Neural progenitor cell (in vitro differentiated cells): ENCODE measurements around the gene PRMT9. TPM values are rescaled to one million over a fixed set of nuclear protein-coding genes. Genes with fewer than 3 reads are reported as not detected.

Experiments used
- DNase-seq: peaks from one replicate; pipeline ENCODE4 v3.0.0-alpha.2; 2016; ENCODE audit warnings: low spot score
- H2AFZ ChIP-seq: fragments of 200-600 bp; sonication (generic); replicated peaks from 2 replicates; pipeline ENCODE4 v1.6.1; 2016; ENCODE audit warnings: antibody characterized with exemption
- H3F3A ChIP-seq: fragments of 200-600 bp; sonication (generic); 2 replicates; pipeline ENCODE4 v1.6.1; 2016; ENCODE audit warnings: antibody characterized with exemption, low read depth
- H3K27ac ChIP-seq: fragments of 200-600 bp; sonication (generic); 2 replicates; pipeline ENCODE4 v1.5.1; 2016; ENCODE audit warnings: mild to moderate bottlenecking
- H3K27me3 ChIP-seq: fragments of 200-600 bp; sonication (generic); 2 replicates; pipeline ENCODE4 v1.6.1; 2016; ENCODE audit warnings: mild to moderate bottlenecking, moderate library complexity
- H3K36me3 ChIP-seq: fragments of 200-600 bp; sonication (generic); 2 replicates; pipeline ENCODE4 v1.5.1; 2016
- H3K4me1 ChIP-seq: fragments of 200-600 bp; sonication (generic); 2 replicates; pipeline ENCODE4 v1.6.1; 2016; ENCODE audit warnings: mixed run types
- H3K4me2 ChIP-seq: fragments of 200-600 bp; sonication (generic); 2 replicates; pipeline ENCODE4 v1.6.1; 2016
- H3K4me3 ChIP-seq: fragments of 200-600 bp; sonication (generic); 2 replicates; pipeline ENCODE4 v1.5.1; 2016
- H3K79me2 ChIP-seq: fragments of 200-600 bp; sonication (generic); 2 replicates; pipeline ENCODE4 v1.6.1; 2016; ENCODE audit warnings: low read depth
- H3K9ac ChIP-seq: fragments of 200-600 bp; sonication (generic); 2 replicates; pipeline ENCODE4 v1.6.1; 2016
- H3K9me3 ChIP-seq: fragments of 200-600 bp; sonication (generic); 2 replicates; pipeline ENCODE4 v1.5.1; 2016; ENCODE audit warnings: low read depth
- H4K20me1 ChIP-seq: fragments of 200-600 bp; sonication (generic); 2 replicates; pipeline ENCODE4 v1.6.1; 2016; ENCODE audit warnings: low read depth
- H3K27ac Mint-ChIP-seq: 3 replicates; pipeline ENCODE4 v1.8.0; 2021; ENCODE audit warnings: mixed read lengths
- H3K27me3 Mint-ChIP-seq: 2 replicates; pipeline ENCODE4 v1.8.0; 2022; ENCODE audit warnings: low read depth, mild to moderate bottlenecking, inconsistent platforms, moderate library complexity, mixed read lengths; ENCODE audit not compliant: insufficient read depth
- H3K36me3 Mint-ChIP-seq: 3 replicates; pipeline ENCODE4 v1.8.0; 2021; ENCODE audit warnings: mixed read lengths
- H3K4me1 Mint-ChIP-seq: 3 replicates; pipeline ENCODE4 v1.8.0; 2021; ENCODE audit warnings: mixed read lengths
- H3K4me3 Mint-ChIP-seq: 3 replicates; pipeline ENCODE4 v1.8.0; 2021; ENCODE audit warnings: mild to moderate bottlenecking, moderate library complexity, mixed read lengths
- H3K9me3 Mint-ChIP-seq: 3 replicates; pipeline ENCODE4 v1.8.0; 2020; ENCODE audit warnings: mixed read lengths
- CTCF ChIP-seq: fragments of 200-600 bp; sonication (generic); IDR thresholded peaks from 2 replicates; pipeline ENCODE4 v1.5.1; 2017; ENCODE audit warnings: antibody characterized with exemption, mild to moderate bottlenecking
- EZH2 ChIP-seq: fragments of 200-600 bp; sonication (generic); IDR thresholded peaks from 2 replicates; pipeline ENCODE4 v1.6.1; 2017; ENCODE audit warnings: antibody characterized with exemption, mild to moderate bottlenecking, moderate library complexity
- EZH2phosphoT487 ChIP-seq: fragments of 200-600 bp; sonication (generic); IDR thresholded peaks from 2 replicates; pipeline ENCODE4 v1.6.1; 2017; ENCODE audit warnings: antibody characterized with exemption
- total RNA-seq: library from RNA; depleted of rRNA; stranded (reverse); fragments of >200 nt; gene quantifications from 2 replicates; pipeline ENCODE4 v1.2.3, GENCODE V29; 2015; ENCODE audit warnings: low replicate concordance

PRMT9 gene
- total RNA-seq: 16.8 and 24.8 TPM in 2 replicates

GRCh38 chr4:147683717-147684700 lies at the start of gene PRMT9:
Gene PRMT9, minus strand, starts transcription at chr4:147684163. Its CDS starts 176 bp downstream, at chr4:147683987.
- peak; percentile 89 for DNase-seq
- TF ChIP-seq EZH2 (no peak), EZH2phosphoT487 (no peak), CTCF (no peak)
- H3K9me3 Mint-ChIP-seq: peaks cover 5% of the 10 kb centered on the region
- H3K27ac Mint-ChIP-seq: peak within 1 kb of the TSS; percentile 96
- Histone ChIP-seq H3K4me2 (peak within 1 kb of the TSS; percentile 79), H3K9ac (peak within 1 kb of the TSS; percentile 46), H3F3A (peaks cover 11% of the 10 kb centered on the region), H4K20me1 (no peaks in the 10 kb centered on the region), H3K27ac (peak within 1 kb of the TSS; percentile 38), H3K36me3 (no peaks in the 10 kb centered on the region), H3K79me2 (peaks cover 42% of the 10 kb centered on the region), H3K27me3 (no peaks in the 10 kb centered on the region), H3K4me1 (peaks cover 9% of the 10 kb centered on the region), H2AFZ (peak within 1 kb of the TSS; percentile 70), H3K4me3 (peak within 1 kb of the TSS; percentile 66), H3K9me3 (no peaks in the 10 kb centered on the region)
- H3K4me1 Mint-ChIP-seq: peaks cover 27% of the 10 kb centered on the region
- H3K4me3 Mint-ChIP-seq: peak within 1 kb of the TSS; percentile 89
- H3K27me3 Mint-ChIP-seq: peaks cover 2% of the 10 kb centered on the region
- peaks cover 1% of the 10 kb centered on the region for H3K36me3 Mint-ChIP-seq

GRCh38 chr4:147732518-147733235 lies 48.7 kb upstream of the PRMT9 start:
- H3K27ac ChIP-seq: peak overlapping the region; percentile 78
- H3K9ac ChIP-seq: peak overlapping the region; percentile 59
- H3K36me3 ChIP-seq: no peaks in the 10 kb centered on the region
- H3K4me2 ChIP-seq: peak overlapping the region; percentile 89
- peaks cover 52% of the 10 kb centered on the region for H3K4me1 Mint-ChIP-seq
- H2AFZ ChIP-seq: peak overlapping the region; percentile 86
- H3F3A ChIP-seq: peaks cover 66% of the 10 kb centered on the region
- peak overlapping the region; percentile 74 for H3K27ac Mint-ChIP-seq
- TF ChIP-seq EZH2: no peak
- no peak for TF ChIP-seq CTCF
- TF ChIP-seq EZH2phosphoT487: no peak
- peaks cover 29% of the 10 kb centered on the region for H4K20me1 ChIP-seq
- H3K27me3 ChIP-seq: peaks cover 32% of the 10 kb centered on the region
- peaks cover 56% of the 10 kb centered on the region for H3K79me2 ChIP-seq
- peak overlapping the region; percentile 94 for H3K4me3 ChIP-seq
- peaks cover 42% of the 10 kb centered on the region for H3K4me1 ChIP-seq
- H3K9me3 ChIP-seq: no peaks in the 10 kb centered on the region
- H3K9me3 Mint-ChIP-seq: no peaks in the 10 kb centered on the region
- H3K4me3 Mint-ChIP-seq: peak overlapping the region; percentile 93
- H3K36me3 Mint-ChIP-seq: no peaks in the 10 kb centered on the region
- H3K27me3 Mint-ChIP-seq: peaks cover 37% of the 10 kb centered on the region
- DNase-seq: peak; percentile 87

GRCh38 chr4:147731580-147732517 lies 47.9 kb upstream of the PRMT9 start, which contains the start of gene ARHGAP10:
Gene ARHGAP10, plus strand, starts transcription at chr4:147732088. Its CDS starts 214 bp downstream, at chr4:147732302.
- Histone ChIP-seq H3K27ac (peak within 1 kb of the TSS; percentile 78), H3K9me3 (no peaks in the 10 kb centered on the region), H3K9ac (peak within 1 kb of the TSS; percentile 59), H3K4me3 (peak within 1 kb of the TSS; percentile 94), H3F3A (peaks cover 58% of the 10 kb centered on the region), H3K4me2 (peak within 1 kb of the TSS; percentile 89), H3K79me2 (peaks cover 48% of the 10 kb centered on the region), H4K20me1 (peaks cover 21% of the 10 kb centered on the region), H2AFZ (peak within 1 kb of the TSS; percentile 91), H3K4me1 (peaks cover 39% of the 10 kb centered on the region), H3K27me3 (peaks cover 33% of the 10 kb centered on the region), H3K36me3 (no peaks in the 10 kb centered on the region)
- H3K36me3 Mint-ChIP-seq: no peaks in the 10 kb centered on the region
- H3K27ac Mint-ChIP-seq: peak within 1 kb of the TSS; percentile 74
- peak; percentile 39 for TF ChIP-seq EZH2phosphoT487
- peak; percentile 55 for TF ChIP-seq EZH2
- TF ChIP-seq CTCF: no peak
- peak within 1 kb of the TSS; percentile 93 for H3K4me3 Mint-ChIP-seq
- peaks cover 38% of the 10 kb centered on the region for H3K27me3 Mint-ChIP-seq
- peaks cover 48% of the 10 kb centered on the region for H3K4me1 Mint-ChIP-seq
- no peaks in the 10 kb centered on the region for H3K9me3 Mint-ChIP-seq
- peak; percentile 84 for DNase-seq
